ENCODE measurements around the gene IFTAP. TPM values are rescaled to one million over a fixed set of nuclear protein-coding genes. Genes with fewer than 3 reads are reported as not detected.

IFTAP gene
- polyA plus RNA-seq, 1 of the 3 experiments (the other 2 are of a cell fraction) = 21.8 TPM

GRCh38 chr11:36703055-36703404 lies 108.7 kb downstream of the IFTAP start:
- no peaks in the 10 kb centered on the region for H3K27me3 ChIP-seq (ENCODE audit: insufficient read depth)
- ChIA-PET CTCF (interaction anchor here (0.8 to 8.0 kb wide), 42 partner anchors 8 to 823 kb away, joined by 3 to 290 read pairs (median 4); partner anchors contain the start of gene TRAF6), POLR2A (no interaction called here)
- TF ChIP-seq NRF1 (IDR thresholded peaks at IDR 0.05; ENCODE audit: low read depth, low read length) (no peak), MXI1 (IDR thresholded peaks at IDR 0.05; ENCODE audit: low read depth, low read length) (no peak), GABPA (IDR thresholded peaks at IDR 0.05; ENCODE audit: low read depth) (no peak), IRF3 (IDR thresholded peaks at IDR 0.05; ENCODE audit: low read depth, low read length) (no peak), GATA2 (CRISPR knock-in tag; IDR thresholded peaks at IDR 0.05) (no peak), REST (IDR thresholded peaks at IDR 0.05; ENCODE audit: low read depth, low read length) (no peak), SMC3 (IDR thresholded peaks at IDR 0.05; ENCODE audit: low read depth, low read length) (no peak), RXRA (IDR thresholded peaks at IDR 0.05; ENCODE audit: borderline replicate concordance, low read depth) (no peak), MEF2A (IDR thresholded peaks at IDR 0.05; ENCODE audit: borderline replicate concordance, low read depth) (no peak), RFX5 (IDR thresholded peaks at IDR 0.05; ENCODE audit: low read length) (no peak), USF2 (IDR thresholded peaks at IDR 0.05; ENCODE audit: borderline replicate concordance, low read depth, low read length) (no peak), RCOR1 (IDR thresholded peaks at IDR 0.05; ENCODE audit: low read length) (no peak), CHD2 (IDR thresholded peaks at IDR 0.05; ENCODE audit: low read length, partially characterized antibody) (no peak), FOSL2 (IDR thresholded peaks at IDR 0.05; ENCODE audit: borderline replicate concordance, low read depth) (no peak), USF1 (IDR thresholded peaks at IDR 0.05; ENCODE audit: borderline replicate concordance, low read depth) (no peak), TEAD4 (IDR thresholded peaks at IDR 0.05; ENCODE audit: borderline replicate concordance, insufficient read depth) (no peak)
- H3K27ac ChIP-seq (ENCODE audit: low read depth in 2 of 2, low read length in 1 of 2) = no peak overlapping the region
- no peak overlapping the region for H3K4me3 ChIP-seq (ENCODE audit: low read depth in 2 of 2, low read length in 1 of 2)
- H3K36me3 ChIP-seq (replicated peaks in 1 of 2; ENCODE audit: control insufficient read depth in 1 of 2, insufficient read depth in 2 of 2, low read length in 1 of 2) = no peaks in the 10 kb centered on the region
- peaks cover 0 to 3% of the 10 kb centered on the region in 2 experiments; a peak in 2 of 4 replicates for H3K4me1 ChIP-seq (ENCODE audit: control insufficient read depth in 1 of 2, insufficient read depth in 2 of 2, low read depth in 1 of 2, low read length in 1 of 2)
- no peak overlapping the region for H2AFZ ChIP-seq (ENCODE audit: low read depth)
- H3K4me2 ChIP-seq = no peak overlapping the region
- no peaks in the 10 kb centered on the region for H3K9me2 ChIP-seq
- no peaks in the 10 kb centered on the region for H3K9me3 ChIP-seq
- no peaks in the 10 kb centered on the region for H3K79me2 ChIP-seq (ENCODE audit: insufficient read depth)
- DNase-seq = no peak
- H3K9ac ChIP-seq = no peak overlapping the region
- H3F3A ChIP-seq (replicated peaks; ENCODE audit: insufficient read depth) = no peaks in the 10 kb centered on the region
- H4K20me1 ChIP-seq (ENCODE audit: insufficient read depth) = no peaks in the 10 kb centered on the region
- WGBS (ENCODE audit: low lambda C conversion rate) = 55% methylated on average over 4 of the region's 4 CpGs

Other genes starting within 250 kb of the IFTAP start
- 4.3 and 5.1 TPM in 2 replicates for gene TRAF6, start 84.2 kb upstream of the IFTAP start, polyA plus RNA-seq (2012; rRNA removed)
- gene RAG1, start 26.5 kb upstream of the IFTAP start, polyA plus RNA-seq (2012; rRNA removed) = 0.08 TPM in 2 replicates
- 0.15 and 0.34 TPM in 2 replicates for gene RAG2, start 3.7 kb downstream of the IFTAP start, polyA plus RNA-seq (2012; rRNA removed)

Measured in SK-N-SH (cell line).